ENCODE measurements around the gene OR51I2.

The OR51I2 gene, protein sequence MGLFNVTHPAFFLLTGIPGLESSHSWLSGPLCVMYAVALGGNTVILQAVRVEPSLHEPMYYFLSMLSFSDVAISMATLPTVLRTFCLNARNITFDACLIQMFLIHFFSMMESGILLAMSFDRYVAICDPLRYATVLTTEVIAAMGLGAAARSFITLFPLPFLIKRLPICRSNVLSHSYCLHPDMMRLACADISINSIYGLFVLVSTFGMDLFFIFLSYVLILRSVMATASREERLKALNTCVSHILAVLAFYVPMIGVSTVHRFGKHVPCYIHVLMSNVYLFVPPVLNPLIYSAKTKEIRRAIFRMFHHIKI

DNA sequence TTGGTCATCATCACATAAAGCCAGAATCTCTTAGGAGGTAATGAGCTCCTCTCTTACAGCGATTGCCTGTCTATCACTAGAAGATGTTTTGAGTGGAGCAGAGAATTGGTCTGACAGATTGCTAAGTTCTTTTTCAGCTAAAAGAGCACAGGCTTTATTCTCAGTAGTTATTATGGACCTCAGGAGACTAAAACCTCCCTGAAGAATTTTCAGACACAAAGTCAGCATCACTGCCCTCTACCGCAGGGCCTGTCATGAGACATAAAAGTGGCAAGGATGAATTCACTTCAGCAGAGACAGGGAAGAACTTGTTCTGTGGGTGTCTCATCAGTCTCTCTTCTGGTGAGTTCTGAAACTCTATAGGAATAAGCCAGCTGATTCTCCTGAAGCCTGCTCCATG is at the start of gene OR51I2:
OR51I2 (plus strand) TSS at position 301 of the 400 bp plus-strand sequence. CDS start 4,166 bp downstream, outside the sequence.
- DNase-seq: no peak

DNA sequence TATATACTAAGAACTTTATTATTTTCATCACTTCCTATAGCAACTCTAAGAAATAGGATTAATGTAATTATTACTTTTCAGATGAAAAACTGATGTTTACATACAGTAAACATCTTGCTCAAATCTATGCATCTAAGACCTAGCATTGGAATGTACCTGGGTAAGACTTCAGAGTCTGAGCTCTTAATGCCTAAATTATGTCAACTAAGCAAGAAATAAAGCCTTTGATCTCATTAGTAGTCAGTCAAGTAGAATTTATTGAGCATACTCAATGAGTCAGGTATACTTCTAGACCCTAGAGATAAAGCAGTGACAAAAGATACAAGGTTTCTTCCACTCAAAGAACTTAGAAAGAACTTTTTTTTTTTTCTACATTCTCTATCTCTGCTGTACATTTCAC is 44.0 kb upstream of the OR51I2 start:
- DNase-seq: no peak

DNA sequence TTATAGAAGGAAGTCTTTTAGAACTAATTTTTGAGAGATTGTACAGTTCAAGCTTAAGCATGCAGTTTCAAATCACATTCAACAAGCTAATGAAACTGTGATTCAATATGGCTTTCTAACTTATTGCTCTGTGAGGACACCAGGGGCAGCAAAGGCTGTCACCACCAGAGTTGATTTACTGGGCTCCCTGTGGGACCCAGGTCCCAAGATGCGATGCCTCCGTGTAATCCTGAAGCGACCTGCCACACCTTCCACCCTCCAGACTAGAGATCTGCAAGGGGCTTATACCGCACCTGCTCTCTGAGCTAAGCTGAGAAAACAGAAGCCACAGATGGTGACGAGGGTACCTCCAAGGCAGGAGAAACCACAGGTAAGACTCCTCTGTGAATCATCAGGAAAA is 28.1 kb upstream of the OR51I2 start:
- no peak for DNase-seq

DNA sequence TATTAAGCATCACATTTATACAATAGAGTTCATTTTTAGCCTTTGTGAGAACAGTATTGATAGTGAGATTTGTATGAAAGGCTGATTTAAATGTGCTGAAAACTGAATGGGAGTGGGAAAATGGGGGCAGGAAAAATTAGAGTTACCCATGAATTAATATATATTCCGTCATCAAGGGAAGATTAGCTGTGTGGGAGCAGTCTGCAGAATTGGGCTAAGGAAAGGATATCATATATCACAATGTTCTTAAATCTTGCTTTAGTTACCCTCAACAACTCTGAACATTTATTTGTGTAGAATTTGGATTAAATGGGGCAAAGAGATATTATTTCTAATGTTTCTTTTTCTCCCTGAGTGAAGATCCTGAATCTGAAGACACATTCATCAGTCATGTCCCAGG is 27.3 kb upstream of the OR51I2 start, which contains the start of gene OR51Q1:
OR51Q1 (plus strand) TSS at position 301 of the 400 bp plus-strand sequence; CDS start at position 391, 90 bp downstream.
- no peak for DNase-seq

DNA sequence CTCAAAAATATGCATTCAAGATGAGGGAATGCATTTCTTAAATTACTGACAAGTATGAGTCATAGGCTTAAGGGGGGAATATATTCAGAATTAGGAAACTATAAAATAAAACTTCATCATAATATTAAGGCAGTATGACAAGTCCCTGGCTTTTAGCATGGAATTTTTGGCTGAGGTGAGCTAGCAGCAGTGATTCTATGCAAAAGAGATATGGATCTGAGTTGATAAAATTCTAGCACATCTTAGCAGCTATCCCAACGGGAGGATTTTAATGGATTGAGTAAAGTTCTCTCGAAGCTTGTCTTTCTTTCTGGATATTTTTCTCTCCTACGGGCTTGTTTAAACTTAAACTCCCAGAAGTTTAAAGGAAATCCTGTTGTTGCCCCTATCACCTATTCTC is 26.0 kb upstream of the OR51I2 start:
- DNase-seq: no peak

DNA sequence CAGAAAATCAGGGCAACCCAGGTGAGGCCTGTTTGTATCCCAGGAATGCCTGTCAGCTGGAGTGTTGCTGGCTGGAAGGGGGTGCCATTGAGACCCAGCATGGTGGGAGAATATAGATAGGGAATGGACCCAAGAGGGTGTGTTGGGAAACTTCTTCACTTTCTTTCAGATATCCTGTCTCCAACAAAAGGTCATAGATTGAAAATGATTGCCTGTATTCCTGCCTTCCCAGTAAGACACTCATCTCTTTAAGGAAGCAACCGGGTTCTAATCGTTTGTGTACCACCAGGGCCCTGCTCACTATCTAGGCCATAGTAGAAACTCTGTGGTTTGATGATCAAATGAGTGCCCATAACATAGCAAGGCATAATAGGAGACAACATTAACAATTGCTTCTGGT is 7.7 kb upstream of the OR51I2 start, which contains the start of gene OR51I1:
OR51I1 (minus strand) TSS at position 101 of the 400 bp plus-strand sequence; CDS start at position 101, 0 bp downstream.
- DNase-seq: no peak

DNA sequence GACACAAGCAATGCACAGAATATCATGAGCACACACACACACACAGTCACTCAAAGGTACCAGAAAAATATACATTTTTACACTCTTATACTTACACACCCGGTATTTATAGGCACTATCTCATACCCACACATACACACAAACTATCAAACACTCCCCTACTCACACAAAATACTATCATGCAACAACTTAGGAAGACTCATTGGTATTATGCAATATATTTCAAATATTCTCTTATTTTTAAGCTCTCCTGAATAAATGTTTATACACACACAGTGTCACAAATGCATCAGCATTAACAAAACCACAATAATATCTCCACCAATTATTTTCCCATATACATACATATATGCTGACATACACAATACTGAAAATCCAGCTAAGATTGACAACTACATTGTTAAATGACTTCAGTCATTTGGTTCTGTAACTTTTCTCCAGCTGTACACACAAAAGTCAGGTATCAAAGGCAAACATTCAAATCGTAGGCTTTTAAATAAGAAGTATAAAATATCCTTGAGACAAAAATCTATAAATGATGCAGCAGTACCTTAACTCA is 5.2 kb upstream of the OR51I2 start:
- no peak for DNase-seq

DNA sequence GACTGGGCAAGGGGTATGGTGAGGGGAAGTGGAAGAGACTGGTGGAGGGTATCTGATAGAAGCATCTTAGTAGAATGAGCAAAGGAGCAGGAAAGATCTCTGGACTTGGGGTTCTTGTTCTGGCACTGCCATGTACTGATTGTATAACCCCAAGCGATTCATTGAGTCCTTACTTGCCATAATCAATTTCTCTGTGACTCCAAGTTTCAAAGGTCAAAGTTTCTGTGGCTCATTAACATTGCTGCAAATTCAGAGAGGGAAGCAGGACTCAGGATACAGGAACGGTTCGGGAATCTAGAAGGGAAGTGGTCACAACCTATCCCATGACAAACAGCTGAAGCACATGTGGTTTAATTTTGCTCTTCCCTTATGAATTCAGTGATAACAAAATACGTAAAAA is 309 bp downstream of the OR51I2 start:
- DNase-seq: no peak

DNA sequence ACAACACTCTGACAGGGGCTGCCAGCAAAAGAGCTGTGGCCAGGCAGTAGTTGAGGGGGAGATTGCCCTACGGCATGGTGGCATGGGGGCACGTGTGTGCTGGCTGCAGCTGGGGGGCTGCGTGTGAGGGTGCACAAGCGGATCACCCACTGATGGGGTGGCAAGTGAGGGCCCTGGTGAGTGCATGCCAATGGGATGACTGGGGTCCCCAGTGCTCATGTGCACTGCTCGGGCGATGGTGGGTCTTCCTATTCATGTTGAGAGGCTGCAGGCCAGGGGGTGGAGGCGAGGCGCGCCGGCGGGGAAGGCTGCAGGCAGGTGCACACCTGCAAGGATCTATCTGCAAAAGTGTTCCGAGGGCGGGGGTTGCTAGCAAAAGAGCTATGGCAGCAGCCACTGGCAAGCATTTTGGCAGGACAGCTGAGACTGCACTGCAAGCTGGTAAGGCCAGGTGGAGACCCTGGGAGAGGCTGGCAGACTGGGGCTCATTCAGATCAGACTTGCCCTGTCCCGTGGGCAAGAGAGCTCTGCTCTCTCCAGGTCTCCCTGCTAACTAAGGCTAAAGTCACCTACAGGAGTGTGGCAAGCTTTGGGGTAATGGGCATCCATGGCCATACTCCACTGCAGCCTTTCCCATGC is 12.0 kb downstream of the OR51I2 start:
- no peak for DNase-seq

DNA sequence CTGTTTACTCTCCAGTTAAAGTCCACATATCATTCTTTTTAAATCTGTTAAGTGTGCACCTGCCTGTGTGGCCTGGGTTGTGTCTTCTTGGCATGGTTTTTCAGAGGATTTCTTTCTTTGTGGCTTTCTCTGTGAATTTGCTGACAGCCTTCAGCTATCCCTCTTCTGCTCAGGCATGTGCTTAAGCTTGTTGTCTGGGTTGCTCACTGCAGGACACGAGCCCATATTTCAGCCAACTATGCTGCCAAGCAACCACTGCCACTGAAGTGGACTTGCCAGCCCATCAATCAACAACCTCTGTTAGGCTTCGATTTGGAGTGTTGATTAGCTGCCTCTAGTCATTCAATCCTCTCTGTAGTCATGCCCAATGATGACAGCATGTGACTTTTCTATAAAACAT is 18.4 kb downstream of the OR51I2 start:
- no peak for DNase-seq

DNA sequence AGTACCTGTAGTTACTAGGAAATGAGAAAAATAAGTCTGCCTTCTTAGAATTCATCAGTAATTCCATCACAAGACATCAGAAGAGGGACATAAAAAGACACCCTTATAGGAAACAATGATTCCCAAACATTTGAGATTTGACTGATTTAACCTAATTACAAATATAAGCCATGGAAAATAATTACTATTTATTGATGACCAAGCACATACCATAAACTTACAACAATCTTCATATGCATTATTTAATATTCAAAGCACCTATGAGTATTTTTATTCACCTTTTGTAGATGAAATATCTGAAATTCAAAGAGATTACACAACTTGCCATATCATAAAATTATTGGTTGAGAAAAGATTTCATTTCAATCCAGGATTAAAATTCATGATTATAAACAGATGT is 24.8 kb downstream of the OR51I2 start:
- no peak for DNase-seq

DNA sequence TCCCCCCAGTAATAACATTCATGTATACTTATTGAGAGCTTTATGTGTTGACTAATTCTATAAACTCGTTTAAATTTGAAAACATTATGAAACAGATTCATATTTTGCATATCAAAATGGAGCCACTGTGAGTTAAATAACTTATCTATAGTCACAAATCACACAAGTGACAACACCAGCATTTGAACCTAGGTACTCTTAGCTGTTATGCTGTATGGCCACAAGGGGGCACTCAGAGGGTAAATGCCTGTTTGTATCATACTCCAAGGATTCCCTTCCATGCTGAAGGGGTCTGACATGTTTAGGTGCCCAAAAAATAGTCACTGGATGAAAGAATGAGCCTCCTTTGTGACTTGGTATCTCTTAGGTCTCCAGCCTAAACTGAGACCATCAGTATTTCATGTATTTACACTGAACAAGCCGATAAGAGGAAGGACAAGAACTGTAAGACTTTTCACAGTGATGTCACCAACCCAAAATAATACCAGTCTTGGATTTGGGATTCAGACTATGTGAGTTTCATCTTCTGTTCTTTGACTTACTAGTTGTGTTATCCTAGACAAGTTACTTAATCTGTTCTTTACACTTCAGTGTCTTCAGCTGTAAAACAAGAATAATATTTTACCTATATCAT is 27.2 kb downstream of the OR51I2 start:
- peak; percentile 22 for DNase-seq

DNA sequence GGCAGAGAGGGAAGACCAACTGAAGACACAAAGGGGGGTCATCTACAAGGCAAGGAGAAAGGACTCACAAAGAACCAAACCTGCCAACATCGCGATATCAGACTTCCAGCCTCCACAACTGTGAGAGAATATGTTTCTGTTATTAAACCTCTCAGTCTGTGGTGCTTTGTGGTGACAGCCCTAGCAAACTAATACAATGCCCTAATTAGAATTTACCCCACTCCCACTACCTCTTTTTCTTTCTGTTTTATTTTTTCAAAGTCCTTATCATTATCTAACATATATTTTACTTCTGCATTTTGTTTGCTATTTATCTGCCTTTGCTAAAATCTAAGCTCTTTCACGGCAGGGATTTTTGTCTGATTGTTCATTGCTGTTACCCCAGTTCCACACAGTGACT is 36.9 kb downstream of the OR51I2 start:
- DNase-seq: no peak

DNA sequence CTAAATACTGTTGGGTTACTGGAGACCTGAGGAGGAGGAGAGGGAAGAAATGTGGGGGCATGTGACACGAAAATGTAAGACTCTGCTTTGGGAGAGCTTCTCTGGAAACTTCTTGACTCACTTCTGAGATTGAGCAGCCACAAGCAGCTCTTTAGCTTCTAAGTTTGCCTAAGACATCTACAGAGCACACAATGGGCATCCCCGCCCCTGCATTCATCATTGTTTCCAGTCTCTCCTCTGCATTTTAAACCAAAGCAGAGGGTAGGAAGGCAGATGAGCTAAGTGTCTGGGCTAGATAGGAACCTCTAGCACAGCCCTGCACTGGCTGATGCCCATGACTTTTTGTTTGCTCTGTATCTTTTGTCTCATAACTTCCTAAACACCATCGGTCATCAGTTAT is 37.3 kb downstream of the OR51I2 start:
- no peak for DNase-seq

DNA sequence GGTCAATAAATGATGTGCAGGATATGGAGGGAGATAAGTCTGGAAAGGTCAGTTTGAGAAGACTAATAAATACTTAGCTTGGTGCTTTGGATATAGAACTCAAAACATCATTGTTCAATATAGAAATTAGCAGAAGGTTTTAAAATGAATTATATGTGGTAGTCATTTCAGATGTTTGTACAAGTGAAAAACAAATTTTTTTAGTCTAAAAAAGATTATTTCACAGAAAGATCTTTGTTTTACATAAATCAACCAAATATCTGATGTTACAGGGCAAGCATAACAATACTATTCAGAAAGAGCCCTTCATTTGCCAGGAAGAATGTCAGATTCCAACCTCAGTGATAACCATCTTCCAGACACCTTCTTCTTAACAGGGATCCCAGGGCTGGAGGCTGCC is 39.3 kb downstream of the OR51I2 start, which contains the start of gene OR52D1:
OR52D1 (plus strand) TSS at position 301 of the 400 bp plus-strand sequence; CDS start at position 323, 22 bp downstream.
- DNase-seq: no peak

DNA sequence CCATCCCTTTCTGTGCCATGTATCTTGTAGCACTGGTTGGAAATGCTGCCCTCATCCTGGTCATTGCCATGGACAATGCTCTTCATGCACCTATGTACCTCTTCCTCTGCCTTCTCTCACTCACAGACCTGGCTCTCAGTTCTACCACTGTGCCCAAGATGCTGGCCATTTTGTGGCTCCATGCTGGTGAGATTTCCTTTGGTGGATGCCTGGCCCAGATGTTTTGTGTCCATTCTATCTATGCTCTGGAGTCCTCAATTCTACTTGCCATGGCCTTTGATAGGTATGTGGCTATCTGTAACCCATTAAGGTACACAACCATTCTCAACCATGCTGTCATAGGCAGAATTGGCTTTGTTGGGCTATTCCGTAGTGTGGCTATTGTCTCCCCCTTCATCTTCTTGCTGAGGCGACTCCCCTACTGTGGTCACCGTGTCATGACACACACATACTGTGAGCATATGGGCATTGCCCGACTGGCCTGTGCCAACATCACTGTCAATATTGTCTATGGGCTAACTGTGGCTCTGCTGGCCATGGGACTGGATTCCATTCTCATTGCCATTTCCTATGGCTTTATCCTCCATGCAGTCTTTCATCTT is 39.8 kb downstream of the OR51I2 start:
- DNase-seq: no peak

DNA sequence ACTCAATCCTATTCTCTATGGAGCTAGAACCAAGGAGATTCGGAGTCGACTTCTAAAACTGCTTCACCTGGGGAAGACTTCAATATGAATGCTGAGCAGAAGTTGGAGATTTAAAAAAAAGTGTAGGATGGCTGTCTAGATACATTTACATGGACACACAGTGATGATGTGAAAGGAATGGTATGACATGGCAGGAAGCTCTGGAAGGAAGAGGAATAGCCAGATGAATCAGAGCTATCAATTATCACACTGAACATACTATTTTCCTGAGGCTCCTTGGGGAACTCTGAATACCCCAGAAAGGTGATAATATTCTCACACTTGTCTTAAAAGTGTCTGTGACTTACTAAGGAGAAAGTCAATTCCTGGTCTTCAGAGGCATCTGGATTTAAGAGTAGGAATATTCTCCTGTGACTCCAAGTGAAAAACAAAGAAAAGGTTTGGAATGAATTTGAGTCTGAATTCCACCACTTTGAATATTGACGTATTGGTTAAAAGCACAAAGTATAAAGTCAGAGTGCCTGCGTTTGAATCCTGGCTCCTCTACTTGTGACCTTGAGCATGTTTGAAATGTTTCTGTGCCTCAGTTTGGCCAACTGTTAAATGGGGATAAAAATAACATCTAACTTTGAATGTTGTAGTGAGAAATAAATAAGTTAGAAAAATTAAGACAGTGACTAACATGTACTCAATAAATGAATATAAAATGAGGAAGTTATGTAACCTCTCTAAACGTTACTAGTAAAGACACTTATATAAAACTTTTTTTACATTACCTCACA is 40.6 kb downstream of the OR51I2 start:
- no peak for DNase-seq

DNA sequence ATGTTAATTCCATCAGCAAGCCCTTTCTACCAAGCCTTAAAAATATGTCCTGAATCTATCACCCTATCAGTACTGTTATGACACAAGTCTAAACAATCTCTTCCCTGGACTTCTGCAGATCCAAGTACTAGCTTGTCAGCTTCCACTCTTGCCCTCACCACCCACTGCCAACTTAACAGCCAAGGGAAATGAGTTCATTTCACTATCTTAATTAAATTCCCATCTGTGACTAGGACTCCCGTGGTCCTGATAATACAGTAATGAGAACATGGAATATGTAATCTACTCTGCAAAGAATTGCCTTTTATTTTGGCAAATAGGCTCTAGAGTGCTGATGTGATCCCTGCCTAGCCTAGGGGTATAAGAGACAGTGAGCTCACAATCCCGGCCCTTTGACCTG is 50.5 kb downstream of the OR51I2 start:
- no peak for DNase-seq

DNA sequence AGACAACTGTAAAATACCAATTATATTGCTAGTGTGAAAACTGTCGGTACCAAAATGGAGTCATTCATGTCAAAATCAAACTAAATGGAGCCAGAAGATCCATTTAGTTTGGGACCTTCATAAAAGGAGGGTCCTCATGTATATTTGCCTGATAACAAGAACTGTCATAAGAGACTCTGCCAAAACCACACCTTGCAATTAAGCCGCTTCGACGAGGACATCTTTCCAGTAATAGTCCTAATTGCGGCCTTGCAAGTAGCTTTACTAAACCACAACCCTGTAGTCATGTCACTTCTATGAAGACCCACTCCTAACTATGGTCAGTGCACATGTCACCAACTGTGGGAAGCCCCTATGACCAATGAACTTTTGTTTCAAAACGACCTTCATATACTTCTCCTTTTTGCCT is 51.3 kb downstream of the OR51I2 start:
- DNase-seq: no peak

DNA sequence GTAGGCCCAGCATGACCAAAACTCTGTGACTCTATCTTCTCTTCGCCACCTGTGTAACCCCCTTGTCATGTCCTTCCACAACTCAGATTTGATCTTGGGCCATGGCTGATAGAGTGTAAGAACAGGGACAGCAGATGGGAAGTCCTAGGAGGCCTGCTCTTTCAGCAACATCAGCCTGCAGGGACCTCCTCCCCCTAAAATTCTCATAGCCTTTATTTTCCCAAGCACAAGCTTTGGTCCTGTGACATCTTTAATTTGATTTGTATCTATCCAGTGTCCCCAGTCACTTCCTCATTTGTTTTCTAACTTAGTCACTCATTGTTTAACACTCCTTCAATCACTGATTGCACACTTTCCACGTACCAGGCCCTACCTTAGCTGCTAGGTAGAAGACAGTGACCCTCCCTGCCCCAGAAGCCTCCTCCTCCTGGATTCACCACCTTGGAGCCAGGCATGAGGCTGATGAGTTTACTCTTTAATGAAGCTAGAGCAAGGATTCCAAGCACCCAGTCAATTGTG is 55.3 kb downstream of the OR51I2 start:
- DNase-seq: no peak

DNA sequence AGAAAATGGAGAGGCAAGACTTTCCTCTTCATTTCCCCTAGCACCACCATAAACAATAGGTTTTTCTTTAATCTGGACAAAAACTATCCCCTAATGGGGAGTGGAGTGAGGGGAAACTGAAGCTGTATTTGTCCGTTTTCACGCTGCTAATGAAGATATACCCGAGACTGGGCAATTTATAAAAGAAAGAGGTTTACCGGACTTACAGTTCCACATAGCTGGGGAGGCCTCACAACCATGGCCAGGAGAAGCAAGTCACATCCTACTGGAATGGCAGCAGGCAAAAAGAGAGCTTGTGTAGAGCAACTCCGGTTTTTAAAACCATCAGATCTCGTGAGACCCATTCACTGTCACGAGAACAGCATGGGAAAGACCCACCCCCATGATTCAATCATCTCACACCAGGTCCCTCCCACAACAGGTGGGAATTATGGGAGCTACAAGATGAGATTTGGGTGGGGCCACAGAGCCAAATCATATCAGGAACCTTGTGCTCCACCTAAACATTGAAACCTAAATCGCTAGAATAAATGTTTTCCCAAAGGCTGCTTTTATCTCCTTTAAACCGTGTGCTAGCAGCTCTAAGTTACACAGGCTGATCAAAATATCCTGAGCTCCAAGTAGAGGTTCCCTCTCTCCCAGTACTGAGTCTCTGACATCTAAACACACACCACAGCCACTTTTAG is 56.4 kb downstream of the OR51I2 start:
- no peak for DNase-seq

All from CD4-positive, alpha-beta T cell treated with Interleukin-15 for 1 hour (primary cell).